AG10803 (cell line): ENCODE data around the gene LGI1.

Experiments used
- DNase-seq: peaks from one replicate; pipeline ENCODE4 v3.0.0; 2010; ENCODE audit warnings: low read depth
- H3K4me3 ChIP-seq: 2 replicates; pipeline ENCODE4 v1.5.1; 2011; ENCODE audit warnings: mild to moderate bottlenecking, low read length, control low read depth
- TF ChIP-seq, protein P1 (sequence below): conservative IDR thresholded peaks from 2 replicates; pipeline ENCODE4 v1.5.1; 2011; ENCODE audit warnings: mild to moderate bottlenecking, low read length, control low read depth, inconsistent platforms

Gene LGI1

DNA sequence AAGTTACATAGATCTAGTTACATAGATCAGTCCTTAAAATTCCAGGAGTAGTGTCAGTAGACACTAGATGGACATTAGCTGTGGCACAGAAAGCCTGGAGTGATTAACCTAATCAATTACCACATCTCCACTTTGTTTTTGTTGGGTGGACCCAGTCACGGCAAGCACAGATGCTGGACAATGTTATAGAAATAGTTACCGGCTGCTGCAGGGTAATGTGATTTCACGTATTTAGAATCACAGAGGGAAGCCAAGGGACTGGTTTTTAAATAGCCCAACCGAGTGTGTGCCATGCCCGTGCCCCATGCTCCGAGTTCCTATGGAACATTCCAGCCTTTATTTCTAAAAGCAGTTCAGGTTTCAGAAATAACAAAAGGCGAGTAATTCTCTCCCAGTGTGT, 2.8 kb downstream of the LGI1 start:
- no peak for DNase-seq
- no peak overlapping the region for H3K4me3 ChIP-seq
- TF ChIP-seq, protein P1, sequence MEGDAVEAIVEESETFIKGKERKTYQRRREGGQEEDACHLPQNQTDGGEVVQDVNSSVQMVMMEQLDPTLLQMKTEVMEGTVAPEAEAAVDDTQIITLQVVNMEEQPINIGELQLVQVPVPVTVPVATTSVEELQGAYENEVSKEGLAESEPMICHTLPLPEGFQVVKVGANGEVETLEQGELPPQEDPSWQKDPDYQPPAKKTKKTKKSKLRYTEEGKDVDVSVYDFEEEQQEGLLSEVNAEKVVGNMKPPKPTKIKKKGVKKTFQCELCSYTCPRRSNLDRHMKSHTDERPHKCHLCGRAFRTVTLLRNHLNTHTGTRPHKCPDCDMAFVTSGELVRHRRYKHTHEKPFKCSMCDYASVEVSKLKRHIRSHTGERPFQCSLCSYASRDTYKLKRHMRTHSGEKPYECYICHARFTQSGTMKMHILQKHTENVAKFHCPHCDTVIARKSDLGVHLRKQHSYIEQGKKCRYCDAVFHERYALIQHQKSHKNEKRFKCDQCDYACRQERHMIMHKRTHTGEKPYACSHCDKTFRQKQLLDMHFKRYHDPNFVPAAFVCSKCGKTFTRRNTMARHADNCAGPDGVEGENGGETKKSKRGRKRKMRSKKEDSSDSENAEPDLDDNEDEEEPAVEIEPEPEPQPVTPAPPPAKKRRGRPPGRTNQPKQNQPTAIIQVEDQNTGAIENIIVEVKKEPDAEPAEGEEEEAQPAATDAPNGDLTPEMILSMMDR = no peak

DNA sequence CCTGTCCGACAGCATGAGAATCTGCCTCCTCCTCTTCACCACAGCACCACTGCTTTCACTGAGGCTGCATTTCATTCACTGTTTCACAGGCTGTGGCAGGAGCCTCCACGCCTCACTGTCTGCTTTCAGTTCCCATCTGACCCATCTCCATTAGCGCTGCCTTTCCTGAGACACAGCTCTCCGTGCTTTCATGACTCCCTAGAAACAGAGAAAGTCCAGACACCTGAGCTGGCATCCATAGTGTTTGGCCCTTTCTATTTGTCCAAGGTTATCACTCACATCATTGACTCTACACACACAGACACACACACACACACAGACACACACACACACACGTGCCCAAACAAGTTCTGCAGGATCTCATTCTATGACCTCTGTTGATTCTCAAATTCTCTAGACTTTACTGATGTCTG, 5.2 kb downstream of the LGI1 start:
- DNase-seq = no peak
- H3K4me3 ChIP-seq = no peak overlapping the region
- TF ChIP-seq, protein P1 = no peak

DNA sequence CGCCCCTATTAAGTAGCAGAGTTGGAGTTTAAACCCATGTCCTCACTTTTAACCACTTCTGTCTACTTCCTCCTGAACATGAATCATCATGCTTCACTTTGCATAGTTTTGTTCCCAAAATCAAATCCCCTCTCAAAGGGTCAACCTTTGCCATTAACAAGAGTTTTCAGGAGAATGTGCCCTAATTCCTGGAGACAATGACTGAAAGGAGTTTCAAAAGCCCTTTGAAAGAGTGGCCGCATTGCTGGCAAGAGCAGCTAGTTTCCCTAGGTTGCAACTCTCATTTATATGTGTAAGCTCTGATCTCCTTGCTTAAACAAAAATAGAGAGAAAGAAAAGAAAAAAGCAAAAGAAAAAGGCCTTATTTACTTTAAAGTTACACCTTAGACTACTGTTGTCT, 9.2 kb downstream of the LGI1 start:
- H3K4me3 ChIP-seq = no peak overlapping the region
- TF ChIP-seq, protein P1 = no peak
- no peak for DNase-seq

DNA sequence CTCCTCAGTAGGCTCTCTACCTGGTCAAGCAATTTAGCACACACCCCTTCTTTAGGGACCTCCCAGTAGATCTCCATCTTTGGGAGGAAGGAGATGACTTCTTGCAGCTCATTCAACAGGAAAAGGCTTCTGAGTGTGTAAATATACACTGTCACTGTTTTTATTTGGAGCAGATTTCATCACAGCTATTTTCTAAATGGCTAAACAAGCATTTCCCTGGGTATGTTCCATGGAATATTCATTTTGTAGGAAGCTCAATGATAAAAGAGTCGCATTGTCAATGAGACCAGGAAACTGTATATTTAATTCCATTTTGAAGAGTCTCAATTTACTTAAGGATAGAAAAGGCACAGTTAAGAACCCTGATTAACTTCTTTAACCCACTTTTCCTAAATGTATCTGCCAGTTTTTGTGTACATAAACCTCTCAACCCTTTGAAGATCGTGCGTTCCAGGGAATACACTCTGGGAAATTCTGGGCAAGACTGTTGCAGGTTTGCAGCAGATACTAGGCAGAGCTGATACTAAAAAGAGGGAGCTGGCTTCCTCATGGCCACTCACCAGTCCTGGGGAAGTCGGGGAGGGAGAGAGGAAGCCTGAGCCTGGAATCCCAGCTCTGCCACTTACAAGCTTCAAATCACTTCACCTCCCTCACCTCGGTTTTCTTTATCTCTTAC, 10.1 kb downstream of the LGI1 start:
- no peak overlapping the region for H3K4me3 ChIP-seq
- DNase-seq = no peak
- TF ChIP-seq, protein P1 = no peak

DNA sequence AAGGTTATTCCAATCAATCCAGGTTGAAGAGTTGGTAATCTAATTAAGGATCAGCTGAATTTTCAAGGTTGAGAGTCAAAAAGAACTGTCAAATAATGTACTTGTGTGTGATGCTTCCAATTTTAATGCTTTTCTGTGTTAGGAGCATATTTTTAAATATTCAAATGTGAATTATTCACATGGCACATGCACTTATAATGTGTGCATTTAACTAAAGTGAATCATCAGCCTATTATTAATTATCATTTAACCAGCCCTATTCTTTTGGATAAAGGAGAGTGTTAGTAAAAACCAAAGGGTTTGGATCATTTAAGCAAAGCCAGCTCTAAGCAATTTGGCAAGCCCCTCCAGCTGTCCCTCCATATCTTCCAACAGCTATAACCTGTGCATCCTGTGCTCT, 11.2 kb downstream of the LGI1 start:
- TF ChIP-seq, protein P1 = no peak
- DNase-seq = no peak
- H3K4me3 ChIP-seq = no peak overlapping the region

DNA sequence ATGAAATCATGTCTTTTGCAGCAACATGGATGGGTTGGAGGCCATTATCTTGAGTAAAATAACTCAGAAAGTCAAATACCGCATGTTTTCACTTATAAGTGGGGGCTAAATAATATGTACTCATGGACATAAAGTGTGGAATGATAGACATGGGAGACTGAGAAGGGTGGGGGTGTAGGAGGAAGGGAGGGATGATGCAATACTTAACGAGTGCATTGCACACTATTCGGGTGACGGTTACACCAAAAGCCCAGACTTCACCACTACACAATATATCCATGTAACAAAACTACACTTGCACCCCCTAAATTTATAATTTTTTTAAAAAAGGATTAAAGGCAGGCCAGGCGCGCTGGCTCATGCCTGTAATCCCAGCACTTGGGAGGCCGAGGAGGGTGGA, 13.6 kb downstream of the LGI1 start:
- no peak overlapping the region for H3K4me3 ChIP-seq
- DNase-seq = no peak
- TF ChIP-seq, protein P1 = no peak

DNA sequence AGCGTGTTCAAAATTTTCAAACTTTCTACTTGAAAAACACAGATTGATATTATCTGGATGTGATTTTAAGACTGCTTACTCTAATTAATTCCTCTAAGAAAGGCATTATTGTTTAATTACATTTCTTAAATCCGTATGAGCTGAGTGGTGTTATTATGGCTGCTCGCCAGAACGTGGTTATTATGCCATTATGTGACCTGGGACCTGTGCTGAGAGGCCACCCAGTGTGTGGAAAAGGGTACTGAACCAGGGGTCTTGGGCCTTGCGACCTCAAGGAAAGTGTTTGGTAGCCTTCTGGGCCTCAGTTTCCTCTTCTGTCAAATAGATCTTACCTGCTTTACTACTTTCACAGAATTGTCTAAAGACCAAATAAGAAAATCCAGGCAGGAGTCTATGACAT, 15.4 kb downstream of the LGI1 start:
- TF ChIP-seq, protein P1 = no peak
- no peak for DNase-seq

More for the DNA sequence above, 15.4 kb downstream of the LGI1 start:
- H3K4me3 ChIP-seq = no peak overlapping the region
